IPS DF 6.9 (cell line): ENCODE data around the gene F5.
"Not testable (repeated sequence)": the region's sequence is repeated elsewhere in the genome, so short reads cannot be mapped to it uniquely, and the experiment has no call there.

Experiments used
- DNase-seq: peaks from one replicate; pipeline ENCODE4 v3.0.0-alpha.2; 2013; ENCODE audit warnings: low read depth, low spot score
- H3K27ac ChIP-seq: one replicate; pipeline ENCODE4 v1.5.1; 2013; ENCODE audit warnings: low read length, control low read depth
- H3K27me3 ChIP-seq: 2 replicates; pipeline ENCODE4 v1.6.1; 2013; ENCODE audit warnings: mild to moderate bottlenecking, low read length; ENCODE audit not compliant: control insufficient read depth, insufficient read depth
- H3K36me3 ChIP-seq: 2 replicates; pipeline ENCODE4 v1.6.1; 2013; ENCODE audit warnings: low read length; ENCODE audit not compliant: control insufficient read depth, insufficient read depth
- H3K4me1 ChIP-seq: 2 replicates; pipeline ENCODE4 v1.6.1; 2013; ENCODE audit warnings: low read length; ENCODE audit not compliant: control insufficient read depth, insufficient read depth
- H3K4me3 ChIP-seq: 2 replicates; pipeline ENCODE4 v1.5.1; 2013; ENCODE audit warnings: mild to moderate bottlenecking, low read length
- H3K9me3 ChIP-seq: 2 replicates; pipeline ENCODE4 v1.6.1; 2013; ENCODE audit warnings: low read length, inconsistent platforms; ENCODE audit not compliant: control insufficient read depth, insufficient read depth
- WGBS: extraction: QIAGEN DNeasy Blood & Tissue Kit; methylation state at CpG from one replicate; pipeline ENCODE4 v1.1.7; 2013; ENCODE audit warnings: mixed read lengths, missing lambda C conversion rate; ENCODE audit not compliant: insufficient read length, insufficient coverage; 5-methylcytosine and 5-hydroxymethylcytosine counted together

Gene F5

GRCh38 chr1:169546087-169546995, 39.9 kb downstream of the F5 start:
- Histone ChIP-seq H3K27me3 (no peaks in the 10 kb centered on the region), H3K27ac (no peak overlapping the region), H3K9me3 (no peaks in the 10 kb centered on the region), H3K36me3 (no peaks in the 10 kb centered on the region), H3K4me3 (no peak overlapping the region), H3K4me1 (no peaks in the 10 kb centered on the region)
- DNase-seq, result peak; percentile 54
- no CpG with 5 or more reads among the region's 15 CpGs for whole genome bisulfite sequencing

- Histone ChIP-seq H3K27ac (no peak overlapping the region), H3K4me1 (no peaks in the 10 kb centered on the region), H3K27me3 (no peaks in the 10 kb centered on the region), H3K4me3 (no peak overlapping the region), H3K36me3 (no peaks in the 10 kb centered on the region), H3K9me3 (no peaks in the 10 kb centered on the region)
- WGBS, result no CpG with 5 or more reads among the region's 2 CpGs
- no peak for DNase-seq
Observed at GRCh38 chr1:169545472-169545871, 40.8 kb downstream of the F5 start.

- no peak for DNase-seq
Observed at GRCh38 chr1:169538998-169539871, 47.0 kb downstream of the F5 start.

DNA sequence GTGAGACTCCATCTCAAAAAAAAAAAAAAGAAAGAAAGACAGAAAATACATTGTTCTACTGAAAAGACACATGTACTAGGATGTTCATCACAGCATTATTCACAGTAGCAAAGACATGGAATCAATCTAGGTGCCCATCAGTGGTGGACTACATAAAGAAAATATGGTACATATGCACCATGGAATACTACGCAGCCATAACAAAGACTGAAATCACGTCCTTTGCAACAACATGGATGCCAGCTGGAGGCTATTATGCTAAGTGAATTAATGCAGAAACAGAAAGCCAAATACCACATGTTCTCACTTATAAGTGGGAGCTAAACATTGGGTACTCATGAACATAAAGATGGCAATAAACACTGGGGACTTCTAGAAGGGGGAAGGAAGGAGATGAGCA, 51.6 kb downstream of the F5 start:
- no peak for DNase-seq
- no peak overlapping the region for H3K27ac ChIP-seq
- no peaks in the 10 kb centered on the region for H3K4me1 ChIP-seq
- H3K4me3 ChIP-seq, result no peak overlapping the region
- no CpG with 5 or more reads among the region's 2 CpGs for WGBS
- no peaks in the 10 kb centered on the region for H3K27me3 ChIP-seq
- H3K36me3 ChIP-seq, result no peaks in the 10 kb centered on the region
- no peaks in the 10 kb centered on the region for H3K9me3 ChIP-seq

More at GRCh38 chr1:169538998-169539871, 47.0 kb downstream of the F5 start:
- Histone ChIP-seq H3K27ac (no peak overlapping the region), H3K27me3 (no peaks in the 10 kb centered on the region), H3K4me1 (no peaks in the 10 kb centered on the region), H3K36me3 (no peaks in the 10 kb centered on the region), H3K9me3 (no peaks in the 10 kb centered on the region), H3K4me3 (no peak overlapping the region)
- WGBS, result no CpG with 5 or more reads among the region's 3 CpGs

- not testable (repeated sequence) for H3K9me3 ChIP-seq, H3K27me3 ChIP-seq, H3K4me3 ChIP-seq, H3K27ac ChIP-seq, H3K4me1 ChIP-seq, DNase-seq, H3K36me3 ChIP-seq
- WGBS, result no CpG with 5 or more reads among the region's 9 CpGs
Observed at GRCh38 chr1:169533528-169534190, 52.6 kb downstream of the F5 start.

DNA sequence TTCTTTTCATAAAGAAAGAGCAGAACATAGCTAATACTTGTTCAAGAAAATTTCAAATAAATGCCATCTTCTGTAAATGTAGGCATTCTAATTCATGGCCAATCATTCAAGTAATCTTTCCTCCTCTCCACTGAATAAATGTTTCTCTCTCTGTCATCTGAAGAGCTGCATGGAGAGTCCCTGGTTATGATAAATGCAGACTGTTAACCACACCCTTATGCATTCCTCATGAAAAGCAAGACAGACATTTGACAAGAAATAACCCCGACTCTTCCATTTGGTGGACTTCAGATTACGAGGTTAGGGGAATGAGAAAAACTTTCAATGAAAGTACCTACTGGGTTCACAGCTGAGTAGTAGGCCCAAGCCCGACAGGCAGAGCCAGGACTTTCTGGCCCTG, 55.8 kb downstream of the F5 start:
- no peaks in the 10 kb centered on the region for H3K27me3 ChIP-seq
- whole genome bisulfite sequencing, result no CpG with 5 or more reads among the region's 3 CpGs

GRCh38 chr1:169529068-169529642, 57.1 kb downstream of the F5 start:
- Histone ChIP-seq H3K27me3 (no peaks in the 10 kb centered on the region), H3K9me3 (no peaks in the 10 kb centered on the region), H3K4me1 (no peaks in the 10 kb centered on the region; the same call in 1 of the 2 replicates), H3K36me3 (no peaks in the 10 kb centered on the region), H3K4me3 (no peak overlapping the region), H3K27ac (no peak overlapping the region)
- peak; percentile 75 for DNase-seq
- WGBS, result no CpG with 5 or more reads among the region's 3 CpGs

More for the DNA sequence above, 55.8 kb downstream of the F5 start:
- no peak for DNase-seq
- Histone ChIP-seq H3K36me3 (no peaks in the 10 kb centered on the region), H3K9me3 (no peaks in the 10 kb centered on the region), H3K4me1 (no peaks in the 10 kb centered on the region; the same call in 1 of the 2 replicates), H3K27ac (no peak overlapping the region), H3K4me3 (no peak overlapping the region)

DNA sequence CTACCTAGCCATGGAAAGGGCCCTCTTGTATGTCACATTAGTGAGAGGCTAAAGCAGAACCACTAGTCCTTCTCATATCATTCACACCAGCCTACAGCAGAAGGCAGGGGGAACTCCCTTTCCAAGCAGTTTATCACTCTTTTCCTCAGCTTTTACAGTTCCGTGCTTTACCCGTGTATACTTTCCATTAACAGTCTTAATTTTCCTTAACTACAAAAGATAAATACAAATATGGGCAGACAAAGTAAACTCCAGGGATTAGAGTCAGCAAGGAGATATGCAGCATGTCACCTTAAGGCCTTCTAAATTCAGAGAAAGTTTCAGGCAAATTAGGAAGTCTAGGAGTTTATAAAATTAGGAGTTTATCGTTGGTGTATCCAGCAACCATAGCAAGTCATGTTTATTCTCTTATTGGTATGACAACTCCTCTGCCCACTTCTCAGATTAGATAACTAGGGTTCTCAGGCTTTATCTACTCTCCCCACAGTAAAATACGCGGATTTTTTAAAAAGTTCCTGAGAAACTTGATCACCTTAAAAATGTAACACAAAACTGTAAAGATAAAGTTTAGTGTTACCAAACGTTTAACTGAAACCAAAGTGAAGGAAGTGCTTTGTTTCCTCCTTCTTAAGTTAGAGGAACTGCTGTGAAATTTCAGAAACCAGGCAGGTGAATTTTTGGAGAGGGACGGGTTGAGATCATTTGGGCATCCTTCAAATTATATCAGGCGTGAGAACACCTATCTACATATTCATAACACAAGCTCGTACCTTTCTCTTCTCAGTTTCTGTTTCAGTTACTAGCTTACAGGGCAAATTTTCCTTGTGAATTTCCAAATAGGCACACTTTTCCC, 57.8 kb downstream of the F5 start:
- no peak for DNase-seq

GRCh38 chr1:169527451-169528214, 58.6 kb downstream of the F5 start:
- no peaks in the 10 kb centered on the region; the same call in 1 of the 2 replicates for H3K4me1 ChIP-seq
- WGBS, result no CpG with 5 or more reads among the region's 5 CpGs
- DNase-seq, result no peak

More for the DNA sequence above, 57.8 kb downstream of the F5 start:
- Histone ChIP-seq H3K4me3 (no peak overlapping the region), H3K27me3 (no peaks in the 10 kb centered on the region), H3K27ac (no peak overlapping the region), H3K9me3 (no peaks in the 10 kb centered on the region), H3K4me1 (no peaks in the 10 kb centered on the region; the same call in 1 of the 2 replicates), H3K36me3 (no peaks in the 10 kb centered on the region)
- no CpG with 5 or more reads among the region's 9 CpGs for whole genome bisulfite sequencing

More at GRCh38 chr1:169527451-169528214, 58.6 kb downstream of the F5 start:
- H3K27ac ChIP-seq, result no peak overlapping the region
- no peaks in the 10 kb centered on the region for H3K27me3 ChIP-seq
- H3K4me3 ChIP-seq, result no peak overlapping the region
- H3K36me3 ChIP-seq, result no peaks in the 10 kb centered on the region
- H3K9me3 ChIP-seq, result no peaks in the 10 kb centered on the region
